NCI-H2029 (cell line): ENCODE measurements around the gene ZNF345.

ENCODE experiments used
- DNase-seq: peaks from one replicate; lab custom pipeline; 2025; lab: John Stamatoyannopoulos, UW

Gene ZNF345

GRCh38 chr19:36918090-36918489, 67.4 kb downstream of the ZNF345 start:
- DNase-seq: no peak
